ENCODE results near the gene SELP.
"Not testable (repeated sequence)": the region's sequence is repeated elsewhere in the genome, so short reads cannot be mapped to it uniquely, and the experiment has no call there.

Gene SELP

DNA sequence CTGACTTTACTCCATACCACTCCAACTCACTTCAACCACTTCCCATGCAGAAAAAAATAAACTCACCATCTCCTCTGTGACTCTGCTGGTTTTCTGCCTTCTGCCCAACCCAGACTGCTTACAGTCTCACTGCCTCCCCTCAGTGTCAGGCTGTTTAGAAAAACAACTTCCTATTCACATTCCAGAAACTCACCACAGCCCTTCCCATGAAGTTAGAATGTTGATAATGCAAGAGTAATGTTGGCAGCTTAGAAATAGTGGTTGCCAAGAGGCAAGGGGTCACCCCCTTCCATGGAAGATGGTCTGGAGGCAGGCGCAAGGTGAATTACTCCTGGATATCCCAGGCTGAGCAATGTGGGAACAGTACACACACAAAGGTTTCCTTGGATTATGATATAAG lies at the start of gene SELP:
Gene SELP, minus strand, starts transcription at position 119 of the 400 bp plus-strand sequence. Its CDS starts 50 bp downstream, at position 69.
- DNase-seq, result no peak

DNA sequence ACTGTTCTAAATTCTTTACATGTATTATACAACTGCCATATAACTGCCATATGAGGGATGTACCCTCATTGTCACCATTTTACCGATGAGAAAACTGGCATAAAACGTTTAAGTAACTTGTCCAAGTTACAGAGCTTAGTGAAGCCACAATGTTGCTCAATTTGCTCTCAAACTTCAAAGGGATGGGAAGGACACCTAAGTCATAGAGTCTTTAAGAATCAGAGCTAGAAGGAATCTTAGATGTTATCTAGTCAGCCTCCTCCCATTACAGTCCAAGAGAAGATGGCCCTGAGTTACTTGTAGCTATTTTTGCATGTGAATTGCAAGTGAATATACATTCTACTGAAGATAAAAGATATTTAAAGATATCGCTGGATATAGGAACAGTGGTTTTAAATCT lies 49.8 kb upstream of the SELP start:
- DNase-seq, result no peak

- no peak for DNase-seq
Observed at GRCh38 chr1:169676001-169676400, 46.1 kb upstream of the SELP start.

DNA sequence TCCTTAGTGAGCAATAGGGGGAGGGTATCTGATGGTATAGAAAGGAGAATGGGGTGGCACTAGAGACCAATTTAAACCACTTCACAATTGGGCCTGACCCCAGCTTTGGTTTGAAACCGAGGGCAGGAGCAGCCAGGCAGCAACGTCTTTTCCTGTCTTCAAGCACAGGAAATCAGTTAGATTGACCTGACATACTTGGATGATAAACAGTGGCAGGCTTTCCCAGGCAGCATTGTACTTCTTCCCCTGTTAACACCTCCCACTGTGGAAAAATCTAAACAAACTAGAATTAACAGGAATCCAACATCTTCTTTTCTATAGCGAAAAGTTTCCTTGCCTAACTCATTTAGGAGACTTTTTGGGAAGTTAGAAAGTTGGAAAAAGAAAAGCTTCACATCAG lies 40.9 kb upstream of the SELP start:
- no peak for DNase-seq

DNA sequence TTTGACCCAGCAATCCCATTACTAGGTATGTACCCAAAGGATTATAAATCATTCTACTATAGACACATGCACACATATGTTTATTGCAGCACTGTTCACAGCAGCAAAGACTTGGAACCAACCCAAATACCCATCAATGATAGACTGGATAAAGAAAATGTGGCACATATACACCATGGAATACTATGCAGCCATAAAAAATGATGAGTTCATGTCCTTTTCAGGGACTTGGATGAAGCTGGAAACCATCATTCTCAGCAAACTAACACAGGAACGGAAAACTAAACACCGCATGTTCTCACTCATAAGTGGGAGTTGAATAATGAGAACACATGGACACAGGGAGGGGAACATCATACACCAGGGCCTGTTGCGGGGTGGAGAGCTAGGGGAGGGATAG lies 40.3 kb upstream of the SELP start:
- not testable (repeated sequence) for DNase-seq

DNA sequence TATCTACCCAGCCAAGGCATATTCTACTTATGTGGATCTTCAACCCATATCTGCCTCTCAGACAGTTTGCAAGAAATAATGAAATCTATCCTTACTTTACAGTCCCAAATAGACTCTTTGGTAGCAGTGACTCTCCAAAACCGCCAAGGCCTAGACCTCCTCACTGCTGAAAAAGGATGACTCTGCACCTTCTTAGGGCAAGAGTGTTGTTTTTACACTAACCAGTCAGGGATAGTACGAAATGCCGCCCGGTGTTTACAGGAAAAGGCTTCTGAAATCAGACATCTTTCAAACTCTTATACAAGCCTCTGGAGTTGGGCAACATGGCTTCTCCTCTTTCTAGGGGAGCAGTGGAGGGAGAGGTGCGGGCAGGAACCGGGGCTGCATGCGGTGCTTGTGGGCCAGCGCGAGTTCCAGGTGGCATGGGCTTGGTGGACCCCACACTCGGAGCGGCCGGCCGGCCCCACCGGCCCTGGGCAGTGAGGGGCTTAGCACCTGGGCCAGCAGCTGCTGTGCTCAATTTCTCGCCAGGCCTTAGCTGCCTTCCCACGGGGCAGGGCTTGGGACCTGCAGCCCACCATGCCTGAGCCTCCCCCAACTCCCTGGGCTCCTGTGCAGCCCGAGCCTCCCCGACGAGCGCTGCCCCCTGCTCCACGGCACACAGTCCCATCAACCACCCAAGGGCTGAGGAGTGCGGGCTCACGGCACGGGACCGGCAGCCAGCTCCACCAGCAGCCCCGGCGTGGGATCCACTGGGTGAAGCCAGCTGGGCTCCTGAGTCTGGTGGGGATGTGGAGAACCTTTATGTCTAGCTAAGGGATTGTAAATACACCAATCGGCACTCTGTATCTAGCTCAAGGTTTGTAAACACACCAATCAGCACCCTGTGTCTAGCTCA lies 38.0 kb upstream of the SELP start:
- DNase-seq, result not testable (repeated sequence)

DNA sequence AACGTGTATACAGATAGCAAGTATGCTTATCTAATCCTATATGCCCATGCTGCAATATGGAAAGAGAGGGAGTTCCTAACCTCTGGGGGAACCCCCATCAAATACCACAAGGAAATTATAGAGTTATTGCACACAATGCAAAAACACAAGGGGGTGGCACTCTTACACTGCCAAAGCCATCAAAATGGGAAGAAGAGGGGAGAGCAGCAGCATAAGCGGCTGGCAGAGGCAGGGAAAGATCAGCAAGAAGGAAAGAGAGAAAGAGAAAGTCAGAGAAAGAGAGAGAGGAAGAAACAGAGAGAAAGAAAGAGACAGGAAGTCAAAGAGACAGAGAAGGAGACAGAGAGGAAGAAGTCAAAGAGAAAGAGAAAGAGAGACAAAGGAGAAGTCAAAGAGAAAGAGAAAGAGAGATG lies 37.3 kb upstream of the SELP start:
- not testable (repeated sequence) for DNase-seq

DNA sequence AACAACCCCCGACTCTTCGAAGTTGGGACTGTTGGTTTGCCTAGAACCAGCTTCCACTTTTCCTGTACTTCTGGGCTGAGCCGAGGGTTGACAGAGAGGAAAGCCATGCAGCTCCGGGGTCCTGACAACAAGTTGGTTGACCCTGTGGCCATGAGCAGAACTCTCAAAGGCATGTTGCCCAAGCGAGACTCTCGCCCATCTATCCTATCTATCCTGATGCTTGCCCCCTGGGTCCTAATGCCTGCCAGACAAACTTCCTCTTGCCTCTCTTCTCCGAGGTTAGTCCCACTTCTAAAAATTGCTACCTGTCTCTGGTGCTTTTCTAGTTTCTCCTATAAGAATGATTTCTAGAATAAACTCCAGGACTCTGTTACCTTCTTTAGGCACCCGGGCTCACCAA lies 32.8 kb upstream of the SELP start:
- not testable (repeated sequence) for DNase-seq

GRCh38 chr1:169661066-169661465 lies 31.1 kb upstream of the SELP start:
- DNase-seq, result not testable (repeated sequence)

DNA sequence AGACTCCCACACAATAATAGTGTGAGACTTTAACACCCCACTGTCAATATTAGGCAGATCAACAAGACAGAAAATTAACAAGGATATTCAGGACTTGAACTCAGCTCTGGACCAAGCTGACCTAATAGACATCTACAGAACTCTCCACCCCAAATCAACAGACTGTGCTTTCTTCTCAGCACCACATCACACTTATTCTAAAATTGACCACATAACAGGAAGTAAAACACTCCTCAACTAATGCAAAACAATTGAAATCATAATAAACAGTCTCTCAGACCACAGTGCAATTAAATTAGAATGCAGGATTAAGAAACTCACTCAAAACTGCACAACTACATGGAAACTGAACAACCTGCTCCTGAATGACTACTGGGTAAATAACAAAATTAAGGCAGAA lies 28.9 kb upstream of the SELP start:
- not testable (repeated sequence) for DNase-seq

- DNase-seq, result no peak
Observed at GRCh38 chr1:169653873-169654272, 23.9 kb upstream of the SELP start.

- no peak for DNase-seq
Observed at GRCh38 chr1:169651035-169651434, 21.1 kb upstream of the SELP start.

- DNase-seq, result no peak
Observed at GRCh38 chr1:169650551-169650950, 20.6 kb upstream of the SELP start.

GRCh38 chr1:169648709-169649108 lies 18.8 kb upstream of the SELP start:
- no peak for DNase-seq

DNA sequence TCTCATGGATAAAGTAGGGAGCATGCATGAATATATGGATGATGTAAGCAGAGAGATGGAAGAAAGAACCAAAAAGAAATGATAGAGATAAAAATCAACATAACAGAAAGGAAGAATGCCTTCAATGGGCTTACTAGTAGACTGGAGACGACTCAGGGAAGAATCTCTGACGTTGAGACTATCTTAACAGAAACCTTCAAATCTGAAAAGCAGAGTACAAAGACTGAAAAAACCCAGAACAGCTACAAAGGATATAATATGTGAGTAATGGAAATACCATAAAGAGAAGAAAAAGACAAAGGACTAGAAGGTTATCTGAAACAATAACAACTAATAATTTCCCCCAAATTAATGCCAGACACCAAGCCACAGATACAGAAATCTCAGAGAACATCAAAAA lies 18.3 kb upstream of the SELP start:
- DNase-seq, result no peak

DNA sequence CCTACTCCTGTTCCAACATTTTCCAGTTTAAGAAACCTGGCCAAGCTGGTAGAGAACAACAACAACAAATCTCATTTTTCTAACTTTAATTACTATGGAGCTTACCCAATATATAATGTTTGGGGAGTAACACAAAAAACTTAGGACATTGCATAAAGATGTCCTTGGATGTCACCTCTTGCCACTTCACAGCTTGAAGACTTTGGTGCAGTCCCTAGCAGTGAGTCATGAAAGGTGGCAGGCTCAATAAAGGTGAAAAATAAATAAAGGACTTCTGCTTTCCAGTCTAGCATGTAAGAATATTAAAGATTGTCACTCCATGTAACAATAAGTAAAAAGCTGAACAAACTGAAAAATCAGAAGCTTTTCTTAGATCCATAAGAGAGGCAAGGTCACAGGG lies 17.6 kb upstream of the SELP start:
- no peak for DNase-seq

- DNase-seq, result no peak
Observed at GRCh38 chr1:169644297-169644696, 14.4 kb upstream of the SELP start.

DNA sequence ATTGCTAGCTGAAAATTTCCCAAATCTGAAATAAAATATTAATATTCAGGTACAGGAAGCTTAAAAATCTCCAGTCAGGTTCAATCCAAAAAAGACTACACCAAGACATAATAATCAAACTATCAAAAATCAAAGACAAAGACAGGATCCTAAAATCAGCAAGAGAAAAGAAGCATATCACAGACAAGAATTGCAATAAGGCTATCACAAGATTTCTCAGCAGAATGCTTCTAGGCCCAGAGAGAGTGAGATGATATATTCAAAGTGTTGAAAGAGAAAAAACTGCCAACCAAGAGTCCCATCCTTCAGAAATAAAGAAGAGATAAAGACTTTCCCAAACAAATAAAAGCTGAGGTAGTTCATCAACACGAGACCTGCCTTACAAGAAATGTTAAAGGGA lies 5.0 kb upstream of the SELP start:
- DNase-seq, result no peak

DNA sequence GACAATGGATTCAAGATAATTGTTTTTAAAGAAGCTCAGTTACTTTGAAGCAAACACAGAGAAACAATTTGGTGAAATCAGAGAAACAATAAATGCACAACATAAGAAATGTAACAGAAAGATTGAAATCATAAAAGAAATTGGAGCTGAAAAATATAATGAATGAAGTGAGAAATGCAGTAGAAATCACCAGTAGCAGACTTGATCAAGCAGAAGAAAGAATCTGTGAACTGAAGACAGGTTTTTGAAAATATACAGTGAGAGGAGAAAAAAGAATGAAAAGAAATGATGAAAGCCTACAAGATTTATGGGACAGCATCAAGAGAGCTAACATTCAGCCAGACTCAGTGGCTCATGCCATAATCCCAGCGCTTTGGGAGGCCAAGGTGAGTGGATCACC lies 4.2 kb upstream of the SELP start:
- DNase-seq, result no peak

- DNase-seq, result no peak
Observed at GRCh38 chr1:169631249-169631648, 1.3 kb upstream of the SELP start.

GRCh38 chr1:169624912-169625311 lies 5.0 kb downstream of the SELP start:
- DNase-seq, result no peak

DNA sequence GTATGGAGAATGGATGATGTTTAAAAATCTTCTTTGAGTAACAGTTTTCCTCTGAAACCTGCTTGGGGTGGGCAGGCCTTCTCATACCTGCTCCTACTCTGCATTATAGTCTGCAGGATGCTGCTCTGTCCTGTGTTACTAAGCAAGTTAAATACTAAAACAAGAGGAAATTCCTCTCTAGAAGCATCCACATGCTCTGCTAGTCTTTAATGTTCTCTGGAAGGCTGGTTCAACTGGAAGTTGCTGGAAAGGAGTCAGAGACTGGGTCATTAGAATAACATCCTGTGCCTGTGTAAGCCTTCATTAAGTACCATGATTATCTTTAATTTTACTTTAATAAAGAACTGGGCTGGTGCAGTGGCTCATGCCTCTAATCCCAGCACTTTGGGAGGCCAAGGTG lies 5.8 kb downstream of the SELP start:
- no peak for DNase-seq

- no peak for DNase-seq
Observed at GRCh38 chr1:169623132-169623926, 6.6 kb downstream of the SELP start.

GRCh38 chr1:169620565-169620964 lies 9.4 kb downstream of the SELP start:
- no peak for DNase-seq
